ENCODE measurements around the gene FERMT3.

- no peak for TF ChIP-seq PHF8 (CRISPR knock-in tag; IDR thresholded peaks at IDR 0.05)
- no peak for TF ChIP-seq ZNF530 (CRISPR knock-in tag; IDR thresholded peaks at IDR 0.05; ENCODE audit: low read depth)
- TF ChIP-seq GABPB1 (CRISPR knock-in tag; IDR thresholded peaks at IDR 0.05) = no peak
- TF ChIP-seq GABPA (IDR thresholded peaks at IDR 0.05; ENCODE audit: low read depth, low read length) = no peak
- no peak for TF ChIP-seq GABPA (CRISPR knock-in tag; IDR thresholded peaks at IDR 0.05; ENCODE audit: low read depth)
- no peak for TF ChIP-seq FOXA1 (IDR thresholded peaks at IDR 0.05)
- no peak for TF ChIP-seq FOXA1 (CRISPR knock-in tag; IDR thresholded peaks at IDR 0.05)
- TF ChIP-seq YY1 (IDR thresholded peaks at IDR 0.05; ENCODE audit: insufficient read depth, insufficient replicate concordance, low read depth, low read length) = no peak
- no peak for TF ChIP-seq EZH2 (conservative IDR thresholded peaks at IDR 0.05; ENCODE audit: low read depth, low read length)
- no peak for TF ChIP-seq CTCF (CRISPR knock-in tag; IDR thresholded peaks at IDR 0.05)
These were observed 42.5 kb downstream of the FERMT3 start for GRCh38 chr11:64249038-64249437.
